UCSD-AML1 (cell line): ENCODE measurements around the gene EXD3.
"Not testable (repeated sequence)": the region's sequence is repeated elsewhere in the genome, so short reads cannot be mapped to it uniquely, and the experiment has no call there.

ENCODE experiments used
- DNase-seq: peaks from one replicate; lab custom pipeline; 2025; ENCODE audit not compliant: unreplicated experiment; lab: John Stamatoyannopoulos, UW

The EXD3 gene

DNA sequence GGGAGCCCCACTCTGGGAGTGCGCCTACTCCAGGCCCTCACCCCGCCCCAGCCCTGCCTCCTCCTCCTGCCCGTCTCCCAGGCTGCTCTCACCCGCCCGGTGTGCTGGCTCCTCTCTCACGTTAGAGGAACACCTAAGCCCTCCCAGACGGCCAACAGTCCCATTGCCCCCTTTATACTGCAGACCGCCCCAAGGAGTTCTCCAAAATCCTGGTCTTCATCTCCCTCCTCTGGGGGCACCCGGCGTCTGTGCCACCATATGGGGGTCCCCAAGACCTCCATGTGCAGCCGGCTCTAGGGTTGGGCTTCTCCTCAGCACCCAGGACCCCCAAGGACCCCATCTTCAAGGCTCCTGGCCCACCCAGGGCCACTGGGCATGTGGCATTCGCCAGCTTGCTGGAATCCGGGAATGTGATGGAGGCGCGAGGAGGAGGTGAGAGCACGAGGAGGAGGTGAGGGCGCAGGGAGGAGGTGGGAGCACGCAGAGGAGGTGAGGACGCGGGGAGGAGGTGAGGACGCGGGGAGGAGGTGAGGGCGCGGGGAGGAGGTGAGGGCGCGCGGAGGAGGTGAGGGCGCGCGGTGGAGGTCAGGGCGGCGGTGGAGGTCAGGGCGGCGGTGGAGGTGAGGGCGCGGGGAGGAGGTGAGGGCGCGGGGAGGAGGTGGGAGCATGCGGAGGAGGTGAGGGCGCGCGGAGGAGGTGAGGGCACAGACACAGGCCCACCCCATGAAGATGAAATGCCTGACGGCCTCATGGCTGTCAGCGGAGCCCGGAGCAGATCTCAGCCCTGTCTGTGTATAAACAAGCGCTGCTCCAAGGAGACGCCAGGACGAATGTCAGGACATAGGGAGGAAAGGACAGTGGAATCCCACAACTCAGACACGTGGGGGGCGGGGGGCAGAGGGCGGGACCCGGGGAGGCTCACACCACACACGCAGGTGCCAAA is 41.2 kb downstream of the EXD3 start:
- DNase-seq: no peak

- DNase-seq: no peak
Measured at GRCh38 chr9:137380606-137381005, 42.4 kb downstream of the EXD3 start.

DNA sequence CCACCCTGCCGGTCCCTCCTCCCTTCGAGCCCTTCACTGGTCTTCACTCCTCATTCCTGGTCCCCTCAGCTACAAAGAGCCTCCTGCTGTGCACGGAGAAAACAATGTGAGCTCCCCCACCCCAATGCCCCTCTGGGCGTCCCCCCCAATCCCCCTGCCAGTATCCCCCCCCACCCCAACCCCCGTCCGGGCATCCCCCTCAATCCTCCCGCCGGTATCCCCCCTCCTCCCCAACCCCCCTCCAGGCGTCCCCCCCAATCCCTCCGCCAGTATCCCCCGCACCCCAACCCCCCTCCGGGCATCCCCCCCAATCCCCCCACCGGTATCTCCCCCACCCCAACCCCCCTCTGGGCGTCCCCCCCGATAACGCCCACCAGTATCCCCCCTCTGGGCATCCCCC is 42.8 kb downstream of the EXD3 start:
- no peak for DNase-seq

DNA sequence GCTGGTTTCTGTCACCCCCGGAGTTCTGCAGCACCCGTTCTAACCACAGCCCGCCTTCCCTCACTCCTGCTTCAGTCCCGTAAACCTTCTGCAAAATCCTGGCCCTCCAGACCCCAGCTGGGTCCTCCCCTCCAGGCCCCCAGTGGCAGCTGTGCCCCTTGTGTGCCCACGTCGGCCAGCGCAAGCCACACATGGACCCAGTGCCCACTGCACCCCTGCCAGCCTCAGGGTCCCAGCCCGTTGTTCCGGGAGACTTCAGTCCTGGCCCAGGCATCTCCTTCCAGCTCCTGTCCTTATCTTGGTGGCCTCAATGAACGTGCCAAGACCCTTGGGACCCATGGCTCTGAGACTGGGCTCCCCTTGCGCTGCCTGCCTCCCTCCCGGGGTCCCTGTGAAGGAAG is 43.2 kb downstream of the EXD3 start:
- DNase-seq: no peak

- DNase-seq: not testable (repeated sequence)
Measured at GRCh38 chr9:137378688-137379410, 44.1 kb downstream of the EXD3 start.

- DNase-seq: no peak
Measured at GRCh38 chr9:137376386-137376785, 46.6 kb downstream of the EXD3 start.

GRCh38 chr9:137375321-137376058 is 47.5 kb downstream of the EXD3 start:
- DNase-seq: no peak

DNA sequence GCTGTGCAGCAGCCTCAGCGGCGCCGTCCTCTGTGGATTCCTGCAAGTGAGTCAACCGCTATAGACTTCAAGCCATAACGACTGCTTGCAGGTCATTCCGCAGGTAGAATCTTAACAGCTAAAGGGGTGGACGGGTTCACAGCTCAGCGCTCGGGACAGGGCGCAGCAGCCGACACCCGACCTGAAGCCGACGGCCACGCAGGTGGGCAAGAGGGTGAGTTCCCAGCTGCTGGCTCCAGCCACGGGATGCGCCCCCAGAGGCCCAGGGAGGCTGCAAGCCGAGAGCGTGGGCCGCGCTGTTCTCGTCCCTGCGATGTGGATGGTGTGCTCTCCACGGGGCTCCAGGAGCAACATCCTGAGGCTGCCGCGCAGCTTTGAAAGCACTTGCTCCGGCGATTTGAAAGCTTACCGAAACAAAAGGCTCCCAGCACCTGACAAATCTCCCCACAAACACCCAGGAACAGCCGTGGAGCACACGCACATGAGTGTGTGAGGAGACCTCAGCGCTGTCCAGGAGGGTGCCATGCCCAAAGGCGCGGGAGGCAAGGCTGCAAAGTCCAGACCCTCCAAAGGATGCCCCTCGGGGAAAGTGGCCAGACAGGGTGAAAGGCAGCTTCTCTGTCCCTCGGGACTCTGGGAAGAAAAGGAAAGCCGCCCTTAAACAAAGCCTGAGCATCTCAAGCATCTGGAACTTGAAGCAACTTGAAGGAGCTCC is 48.7 kb downstream of the EXD3 start:
- DNase-seq: no peak

DNA sequence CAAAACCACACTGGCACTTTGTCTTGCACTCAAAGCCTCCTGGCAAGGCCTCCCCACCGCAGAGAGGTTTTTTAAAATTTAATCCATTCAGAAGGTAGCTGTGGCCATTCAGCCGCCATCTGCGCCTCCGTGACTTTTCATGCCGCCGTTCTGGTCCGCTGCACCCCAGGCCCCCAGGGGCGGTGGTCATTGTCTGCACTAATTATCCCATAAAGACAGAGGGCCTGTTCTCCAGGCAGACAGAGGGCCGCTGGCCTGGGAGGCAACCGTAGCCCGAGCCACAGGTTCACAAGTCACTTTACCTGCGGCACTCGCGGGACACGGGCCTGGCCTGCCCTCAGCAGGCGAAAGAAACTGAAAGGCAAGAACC is 49.4 kb downstream of the EXD3 start:
- no peak for DNase-seq

GRCh38 chr9:137372693-137373610 is 50.0 kb downstream of the EXD3 start:
- DNase-seq: no peak

DNA sequence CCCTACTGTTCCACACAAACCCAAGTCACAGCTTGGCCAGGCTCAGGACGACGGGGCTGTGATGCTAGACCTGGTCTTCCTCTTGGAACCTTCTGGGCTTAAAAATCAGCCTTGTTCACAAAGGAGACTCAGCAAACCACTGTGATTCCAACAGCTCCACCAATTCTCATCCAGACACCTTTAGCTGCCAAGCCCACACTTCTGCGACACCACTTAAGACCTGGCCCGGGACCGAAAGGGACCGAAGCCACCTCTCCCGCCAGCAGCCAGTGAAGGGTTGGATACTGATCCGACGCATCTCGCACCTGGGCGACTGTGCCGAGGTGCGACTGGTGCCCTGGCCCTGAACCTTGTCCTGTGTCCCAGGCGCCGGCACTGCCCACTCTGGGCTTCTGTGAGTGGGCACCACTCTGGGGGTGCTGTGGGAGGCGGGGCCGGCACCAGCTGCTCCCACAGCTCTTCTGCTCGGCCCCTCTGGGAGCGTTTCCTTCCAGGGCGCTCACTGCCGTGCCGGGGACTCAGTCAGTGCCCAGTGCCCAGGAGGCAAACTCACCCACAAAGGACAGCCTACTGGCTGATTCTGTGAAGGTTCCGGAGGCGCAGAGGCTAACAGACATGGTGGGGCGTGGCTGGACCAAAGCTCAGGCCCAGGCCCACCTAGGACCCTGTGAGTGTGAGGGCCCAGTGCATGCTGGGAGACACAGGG is 50.9 kb downstream of the EXD3 start:
- no peak for DNase-seq

DNA sequence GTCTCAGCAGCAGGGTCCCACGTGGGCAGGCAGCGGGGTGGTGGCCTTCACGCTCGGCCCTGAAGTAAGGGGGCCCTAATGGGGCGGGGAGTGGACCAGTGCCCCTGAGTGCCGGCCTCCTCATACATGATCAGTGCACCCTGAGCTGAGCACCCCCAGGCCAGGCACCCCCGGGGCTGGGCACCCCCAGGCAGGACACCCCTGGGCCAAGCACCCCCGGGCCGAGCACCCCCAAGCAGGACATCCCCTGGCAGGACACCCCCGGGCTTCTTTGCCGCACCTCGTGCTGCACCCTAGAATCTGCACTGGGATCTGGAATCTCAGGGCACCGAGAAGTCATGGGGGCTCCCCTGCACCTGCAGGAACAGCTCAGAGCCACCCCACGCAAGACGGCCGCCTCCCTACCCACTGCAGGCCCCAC is 51.4 kb downstream of the EXD3 start:
- no peak for DNase-seq

- no peak for DNase-seq
Measured at GRCh38 chr9:137370865-137371520, 52.0 kb downstream of the EXD3 start.

DNA sequence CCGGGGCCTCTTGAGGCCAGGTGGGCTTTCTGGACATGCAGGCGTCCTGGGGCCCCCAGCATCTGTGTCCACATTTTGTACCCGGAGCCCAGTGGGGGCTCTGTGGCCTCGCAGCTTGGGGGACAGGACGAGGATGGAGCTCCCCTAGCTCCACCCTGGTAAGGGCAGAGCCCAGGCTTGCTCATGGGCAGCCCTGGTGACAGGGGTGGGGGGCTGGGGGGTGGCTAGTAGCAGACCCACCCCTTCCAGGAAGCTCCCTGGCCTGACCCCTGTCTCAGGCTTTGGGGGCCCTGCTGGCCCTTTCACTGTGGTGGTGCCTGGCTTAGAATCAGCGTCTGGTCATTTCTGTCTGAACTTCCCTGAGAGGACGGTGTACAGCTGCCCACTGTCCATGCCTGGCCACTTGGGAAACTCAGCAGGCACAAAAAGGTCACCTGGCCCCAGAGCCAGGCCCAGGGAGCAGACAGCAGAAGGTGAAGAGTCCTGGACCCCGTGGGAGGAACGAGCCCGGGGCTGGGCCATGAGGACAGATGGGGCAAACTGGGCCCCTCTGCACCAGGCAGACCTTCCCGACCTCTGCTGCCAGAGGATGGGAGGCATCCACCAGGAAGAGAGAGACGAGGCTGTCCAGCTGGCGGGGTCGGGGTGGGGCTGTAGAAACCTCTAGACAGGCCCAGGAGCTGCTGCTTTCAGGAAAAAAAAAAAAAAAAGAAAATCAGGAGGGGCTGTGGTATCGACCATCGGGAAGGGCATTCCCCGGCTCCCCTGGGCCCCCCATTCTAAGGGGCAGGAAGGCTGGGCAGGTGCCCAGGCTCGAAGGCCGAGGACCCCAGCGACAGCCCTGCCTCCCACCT is 52.8 kb downstream of the EXD3 start:
- DNase-seq: no peak

GRCh38 chr9:137369061-137369787 is 53.7 kb downstream of the EXD3 start:
- no peak for DNase-seq

- DNase-seq: no peak
Measured at GRCh38 chr9:137368431-137369035, 54.4 kb downstream of the EXD3 start.
